Liver (tissue), 9 donors: ENCODE measurements around the gene RNF214. TPM values are rescaled to one million over a fixed set of nuclear protein-coding genes. Genes with fewer than 3 reads are reported as not detected.

Experiments
- DNase-seq: peaks from one replicate; pipeline ENCODE4 v3.0.0-alpha.2; 2017; ENCODE audit warnings: low spot score
- H3K27ac ChIP-seq, 2 donors: one replicate each; pipeline ENCODE4 v1.7.0; 2013; ENCODE audit warnings: inconsistent platforms in 2 of 2, low read length in 2 of 2, control low read depth in 1 of 2, low read depth in 1 of 2, mild to moderate bottlenecking in 1 of 2
- H3K27me3 ChIP-seq, 4 donors: one replicate each; pipeline versions ENCODE4 v1.6.1 to v1.7.0; 2013; ENCODE audit warnings: low read length in 3 of 4, inconsistent platforms in 1 of 4, mild to moderate bottlenecking in 1 of 4, moderate library complexity in 1 of 4; ENCODE audit not compliant: control insufficient read depth in 4 of 4, insufficient read depth in 4 of 4
- H3K36me3 ChIP-seq, 4 donors: one replicate each; pipeline versions ENCODE4 v1.6.1 to v1.7.0; 2013; ENCODE audit warnings: low read length in 3 of 4, mild to moderate bottlenecking in 3 of 4, low read depth in 1 of 4, moderate library complexity in 1 of 4; ENCODE audit not compliant: control insufficient read depth in 4 of 4, insufficient read depth in 3 of 4
- H3K4me1 ChIP-seq, 4 donors: one replicate each; pipeline versions ENCODE4 v1.6.1 to v1.7.0; 2013; ENCODE audit warnings: low read length in 3 of 4, mild to moderate bottlenecking in 3 of 4, moderate library complexity in 1 of 4; ENCODE audit not compliant: control insufficient read depth in 4 of 4, insufficient read depth in 4 of 4
- H3K4me3 ChIP-seq, 3 donors: one replicate each; pipeline versions ENCODE4 v1.6.1 to v1.7.0; 2013; ENCODE audit warnings: low read length in 3 of 3, control low read depth in 1 of 3, low read depth in 1 of 3, mild to moderate bottlenecking in 1 of 3
- H3K9ac ChIP-seq, 2 donors: one replicate each; pipeline ENCODE4 v1.7.0; 2013; ENCODE audit warnings: low read length in 2 of 2, mild to moderate bottlenecking in 2 of 2, moderate library complexity in 2 of 2, control low read depth in 1 of 2, low read depth in 1 of 2
- H3K9me3 ChIP-seq, 4 donors: one replicate each; pipeline versions ENCODE4 v1.6.1 to v1.7.0; 2013; ENCODE audit warnings: low read length in 3 of 4; ENCODE audit not compliant: control insufficient read depth in 4 of 4
- CTCF ChIP-seq: fragments of 150-350 bp; IDR thresholded peaks from 2 replicates; pipeline ENCODE4 v1.5.1; 2017; ENCODE audit warnings: improper control_type of control experiment, low read depth, low read length; ENCODE audit not compliant: missing input control
- EGR1 ChIP-seq, 2 donors: IDR thresholded peaks; 2 replicates each; pipeline ENCODE4 v1.6.1; 2016 to 2018; ENCODE audit warnings: antibody characterized with exemption in 2 of 2, low read depth in 2 of 2
- FOXA1 ChIP-seq: IDR thresholded peaks from 2 replicates; pipeline ENCODE4 v1.6.1; 2016; ENCODE audit warnings: antibody characterized with exemption
- FOXA2 ChIP-seq: IDR thresholded peaks from 2 replicates; pipeline ENCODE4 v1.6.1; 2016; ENCODE audit warnings: antibody characterized with exemption
- GABPA ChIP-seq, 2 donors: IDR thresholded peaks in 1 of 2; conservative IDR thresholded peaks in 1 of 2; 2 replicates each; pipeline ENCODE4 v1.6.1; 2016; ENCODE audit warnings: antibody characterized with exemption in 2 of 2, mild to moderate bottlenecking in 1 of 2, moderate library complexity in 1 of 2
- HNF4A ChIP-seq, 2 donors: conservative IDR thresholded peaks; 2 replicates each; pipeline ENCODE4 v1.6.1; 2016; ENCODE audit warnings: antibody characterized with exemption in 2 of 2, mild to moderate bottlenecking in 2 of 2
- HNF4G ChIP-seq: IDR thresholded peaks from 2 replicates; pipeline ENCODE4 v1.6.1; 2016; ENCODE audit warnings: antibody characterized with exemption
- JUND ChIP-seq, 2 donors: IDR thresholded peaks; 2 replicates each; pipeline ENCODE4 v1.6.1; 2016; ENCODE audit warnings: antibody characterized with exemption in 2 of 2
- NR2F2 ChIP-seq: IDR thresholded peaks from 2 replicates; pipeline ENCODE4 v1.6.1; 2016; ENCODE audit warnings: antibody characterized with exemption
- RAD21 ChIP-seq, 2 donors: IDR thresholded peaks; 2 replicates each; pipeline ENCODE4 v1.6.1; 2016; ENCODE audit warnings: antibody characterized with exemption in 2 of 2, mild to moderate bottlenecking in 2 of 2
- REST ChIP-seq: IDR thresholded peaks from 2 replicates; pipeline ENCODE4 v1.6.1; 2016; ENCODE audit warnings: antibody characterized with exemption, mild to moderate bottlenecking
- RXRA ChIP-seq, 2 donors: IDR thresholded peaks; 2 replicates each; pipeline ENCODE4 v1.6.1; 2017 to 2018; ENCODE audit warnings: antibody characterized with exemption in 2 of 2, mild to moderate bottlenecking in 1 of 2
- SP1 ChIP-seq: IDR thresholded peaks from 2 replicates; pipeline ENCODE4 v1.6.1; 2018; ENCODE audit warnings: antibody characterized with exemption, mild to moderate bottlenecking
- TAF1 ChIP-seq: conservative IDR thresholded peaks from 2 replicates; pipeline ENCODE4 v1.6.1; 2016; ENCODE audit warnings: antibody characterized with exemption, mild to moderate bottlenecking
- YY1 ChIP-seq: IDR thresholded peaks from 2 replicates; pipeline ENCODE4 v1.6.1; 2016; ENCODE audit warnings: antibody characterized with exemption, mild to moderate bottlenecking
- WGBS: extraction: QIAGEN DNeasy Blood & Tissue Kit; methylation state at CpG from one replicate; pipeline ENCODE4 v1.1.7; 2013; 5-methylcytosine and 5-hydroxymethylcytosine counted together
- polyA plus RNA-seq, 2 donors: library from polyadenylated mRNA; stranded (reverse) in 1 of 2; unstranded in 1 of 2; fragments of 200-250 nt in 1 of 2; fragments of >200 nt in 1 of 2; fragmentation: Nextera tagmentation in 1 of 2; extraction: Ambion mirVana in 1 of 2; gene quantifications; one replicate each; pipeline versions ENCODE4 v1.2.1 to v1.2.3, GENCODE V29; 2013 to 2015
- total RNA-seq, 2 donors: library from RNA; depleted of rRNA; stranded (reverse); fragments of >200 nt; gene quantifications; one replicate each; pipeline ENCODE4 v1.2.3, GENCODE V29; 2014
- TF ChIP-seq, protein P1 (sequence below): IDR thresholded peaks from 2 replicates; pipeline ENCODE4 v1.6.1; 2016; ENCODE audit warnings: antibody characterized with exemption
- TF ChIP-seq, protein P2 (sequence below): IDR thresholded peaks from 2 replicates; pipeline ENCODE4 v1.6.1; 2016; ENCODE audit warnings: antibody characterized with exemption
- TF ChIP-seq, protein P3 (sequence below): IDR thresholded peaks from 2 replicates; pipeline ENCODE4 v1.6.1; 2016; ENCODE audit warnings: antibody characterized with exemption
- donor health status: healthy.
- donor health status: healthy.
- donor health status: healthy.
- donor health status: healthy.
- donor health status: healthy.

RNF214 gene
- total and polyA plus RNA-seq, 4 donors, result 4.6 to 6.2 (median 6.0) TPM

DNA sequence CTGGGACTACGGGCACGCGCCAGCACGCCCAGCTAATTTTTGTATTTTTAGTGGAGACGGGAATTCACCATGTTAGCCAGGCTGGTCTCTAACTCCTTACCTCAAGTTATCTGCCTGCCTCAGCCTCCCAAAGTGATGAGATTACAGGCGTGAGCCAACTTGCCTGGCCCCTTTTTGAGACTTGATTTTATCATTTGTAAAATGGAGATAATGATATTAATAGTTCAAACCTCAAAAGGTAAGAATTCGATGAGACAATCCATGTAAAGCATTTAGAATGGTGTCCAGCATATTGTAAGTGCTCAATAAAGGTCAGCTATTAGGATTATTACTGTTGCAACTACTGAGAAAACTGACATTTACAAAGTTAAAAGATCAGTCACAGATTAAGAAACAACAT, 86.3 kb downstream of the RNF214 start:
- WGBS, result 93% methylated on average over 7 of the region's 7 CpGs
- no peak for DNase-seq
- Histone ChIP-seq H3K9me3 (no peaks in the 10 kb centered on the region), H3K4me3 (no peak overlapping the region), H3K36me3 (no peaks in the 10 kb centered on the region), H3K4me1 (peaks cover 8 to 28% (median 18%) of the 10 kb centered on the region in 4 donors), H3K27me3 (no peaks in the 10 kb centered on the region), H3K9ac (no peak overlapping the region), H3K27ac (no peak overlapping the region)
- TF ChIP-seq RAD21 (IDR thresholded peaks at IDR 0.05) (no peak), SP1 (no peak), JUND (IDR thresholded peaks at IDR 0.05) (no peak), HNF4A (conservative IDR thresholded peaks at IDR 0.05) (no peak), REST (no peak), CTCF (no peak), TAF1 (no peak), EGR1 (IDR thresholded peaks at IDR 0.05; ENCODE audit: low read depth in 2 of 2) (no peak), RXRA (IDR thresholded peaks at IDR 0.05) (no peak)
- TF ChIP-seq, protein P1, sequence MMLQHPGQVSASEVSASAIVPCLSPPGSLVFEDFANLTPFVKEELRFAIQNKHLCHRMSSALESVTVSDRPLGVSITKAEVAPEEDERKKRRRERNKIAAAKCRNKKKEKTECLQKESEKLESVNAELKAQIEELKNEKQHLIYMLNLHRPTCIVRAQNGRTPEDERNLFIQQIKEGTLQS, result no peak
- TF ChIP-seq, protein P2, sequence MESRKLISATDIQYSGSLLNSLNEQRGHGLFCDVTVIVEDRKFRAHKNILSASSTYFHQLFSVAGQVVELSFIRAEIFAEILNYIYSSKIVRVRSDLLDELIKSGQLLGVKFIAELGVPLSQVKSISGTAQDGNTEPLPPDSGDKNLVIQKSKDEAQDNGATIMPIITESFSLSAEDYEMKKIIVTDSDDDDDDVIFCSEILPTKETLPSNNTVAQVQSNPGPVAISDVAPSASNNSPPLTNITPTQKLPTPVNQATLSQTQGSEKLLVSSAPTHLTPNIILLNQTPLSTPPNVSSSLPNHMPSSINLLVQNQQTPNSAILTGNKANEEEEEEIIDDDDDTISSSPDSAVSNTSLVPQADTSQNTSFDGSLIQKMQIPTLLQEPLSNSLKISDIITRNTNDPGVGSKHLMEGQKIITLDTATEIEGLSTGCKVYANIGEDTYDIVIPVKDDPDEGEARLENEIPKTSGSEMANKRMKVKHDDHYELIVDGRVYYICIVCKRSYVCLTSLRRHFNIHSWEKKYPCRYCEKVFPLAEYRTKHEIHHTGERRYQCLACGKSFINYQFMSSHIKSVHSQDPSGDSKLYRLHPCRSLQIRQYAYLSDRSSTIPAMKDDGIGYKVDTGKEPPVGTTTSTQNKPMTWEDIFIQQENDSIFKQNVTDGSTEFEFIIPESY, result no peak

- no peak for DNase-seq
- H3K27ac ChIP-seq, result no peak overlapping the region
- H3K27me3 ChIP-seq, result no peaks in the 10 kb centered on the region
- H3K9me3 ChIP-seq, result no peaks in the 10 kb centered on the region
- peaks cover 7 to 23% (median 14%) of the 10 kb centered on the region in 4 donors for H3K4me1 ChIP-seq
- WGBS, result 84% methylated on average over 5 of the region's 5 CpGs
- no peak overlapping the region for H3K4me3 ChIP-seq
- no peak overlapping the region for H3K9ac ChIP-seq
- no peaks in the 10 kb centered on the region for H3K36me3 ChIP-seq
- TF ChIP-seq NR2F2 (no peak), RXRA (IDR thresholded peaks at IDR 0.05) (no peak), REST (no peak), FOXA1 (no peak), EGR1 (IDR thresholded peaks at IDR 0.05; ENCODE audit: low read depth in 2 of 2) (no peak), HNF4A (conservative IDR thresholded peaks at IDR 0.05) (no peak), RAD21 (IDR thresholded peaks at IDR 0.05) (no peak), HNF4G (no peak), FOXA2 (no peak), YY1 (no peak), GABPA (IDR thresholded peaks at IDR 0.05 in 1 of 2, conservative IDR thresholded peaks at IDR 0.05 in 1 of 2) (no peak)
- TF ChIP-seq, protein P3, sequence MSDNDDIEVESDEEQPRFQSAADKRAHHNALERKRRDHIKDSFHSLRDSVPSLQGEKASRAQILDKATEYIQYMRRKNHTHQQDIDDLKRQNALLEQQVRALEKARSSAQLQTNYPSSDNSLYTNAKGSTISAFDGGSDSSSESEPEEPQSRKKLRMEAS, result no peak
- TF ChIP-seq, protein P1, result no peak
Measured at GRCh38 chr11:117319214-117319840, 86.9 kb downstream of the RNF214 start.
